Caco-2 (cell line): ENCODE measurements around the gene NWD2. TPM values are rescaled to one million over a fixed set of nuclear protein-coding genes. Genes with fewer than 3 reads are reported as not detected.

ENCODE experiments used
- BruUV-seq: library from RNA; stranded (reverse); fragments of 400-500 nt; replicated peaks from 2 replicates; lab custom pipeline; 2021; lab: Mats Ljungman, UMichigan
- CTCF ChIA-PET: fragments of 300-600 bp; sonication (Branson Sonifier 250); formaldehyde crosslinking; loops from one replicate; lab custom pipeline; 2022; ENCODE audit warnings: antibody characterized with exemption; lab: Charles Lee
- POLR2A ChIA-PET: fragments of 300-600 bp; sonication (Branson Sonifier 250); formaldehyde crosslinking; loops from one replicate; lab custom pipeline; 2022; ENCODE audit warnings: antibody characterized with exemption; lab: Charles Lee
- DNase-seq, 2 experiments: peaks; one replicate each; pipeline versions ENCODE4 v3.0.0 to v3.0.0-alpha.2; 2020 to 2022
- H3K27me3 ChIP-seq: replicated peaks from 2 replicates; pipeline ENCODE4 v1.6.0; 2011; ENCODE audit warnings: low read length; ENCODE audit not compliant: control insufficient read depth, insufficient read depth
- H3K36me3 ChIP-seq: 2 replicates; pipeline ENCODE4 v1.5.1; 2011; ENCODE audit warnings: low read length; ENCODE audit not compliant: control insufficient read depth, insufficient read depth
- H3K4me1 ChIP-seq: fragments of 250-450 bp; sonication (Bioruptor Pico); 2 replicates; pipeline ENCODE4 v1.5.1; 2020; ENCODE audit warnings: mild to moderate bottlenecking
- H3K4me3 ChIP-seq: 2 replicates; pipeline ENCODE4 v1.5.1; 2011; ENCODE audit warnings: low read depth, mild to moderate bottlenecking, control low read depth, low read length
- H3K9me3 ChIP-seq: fragments of 250-450 bp; sonication (Bioruptor Pico); 2 replicates; pipeline ENCODE4 v1.5.1; 2020; ENCODE audit warnings: mild to moderate bottlenecking, moderate library complexity
- H3K27ac Mint-ChIP-seq: one replicate; pipeline ENCODE4 v1.8.0; 2022; ENCODE audit warnings: mixed read lengths; ENCODE audit not compliant: unreplicated experiment
- H3K27me3 Mint-ChIP-seq: one replicate; pipeline ENCODE4 v1.8.0; 2022; ENCODE audit warnings: mixed read lengths; ENCODE audit not compliant: insufficient read depth, unreplicated experiment
- H3K36me3 Mint-ChIP-seq: one replicate; pipeline ENCODE4 v1.8.0; 2022; ENCODE audit warnings: mild to moderate bottlenecking, mixed read lengths; ENCODE audit not compliant: insufficient read depth, unreplicated experiment
- H3K4me1 Mint-ChIP-seq: one replicate; pipeline ENCODE4 v1.8.0; 2022; ENCODE audit warnings: low read depth, mixed read lengths; ENCODE audit not compliant: unreplicated experiment
- H3K4me3 Mint-ChIP-seq: one replicate; pipeline ENCODE4 v1.8.0; 2022; ENCODE audit warnings: mild to moderate bottlenecking, moderate library complexity, mixed read lengths; ENCODE audit not compliant: unreplicated experiment
- H3K9me3 Mint-ChIP-seq: one replicate; pipeline ENCODE4 v1.8.0; 2022; ENCODE audit warnings: mixed read lengths; ENCODE audit not compliant: unreplicated experiment
- CTCF ChIP-seq, 2 experiments: fragments of 200-600 bp in 1 of 2; IDR thresholded peaks; 1 replicate in 1 of 2; 2 replicates in 1 of 2; pipeline versions ENCODE4 v1.5.1 to v1.8.0; 2011 to 2022; ENCODE audit warnings: antibody characterized with exemption in 1 of 2, control low read depth in 1 of 2, inconsistent platforms in 1 of 2, low read depth in 1 of 2, low read length in 1 of 2, mild to moderate bottlenecking in 1 of 2, moderate library complexity in 1 of 2; ENCODE audit not compliant: insufficient read depth in 1 of 2, severe bottlenecking in 1 of 2, unreplicated experiment in 1 of 2
- intact Hi-C: fragments of 100-400 bp; cut with micrococcal nuclease; formaldehyde crosslinking; loops from one replicate; pipeline ENCODE4 v1.10.0; 2022; ENCODE audit not compliant: unreplicated experiment
- total RNA-seq: library from RNA; stranded (reverse); gene quantifications from 2 replicates; pipeline ENCODE4 v1.2.3, GENCODE V29; 2022

Gene NWD2
- total RNA-seq, 1 experiment from 2014 or later: not detected

GRCh38 chr4:37245391-37245954 lies 930 bp downstream of the NWD2 start:
- Histone ChIP-seq H3K4me3 (no peak overlapping the region), H3K9me3 (no peaks in the 10 kb centered on the region), H3K36me3 (no peaks in the 10 kb centered on the region), H3K4me1 (no peaks in the 10 kb centered on the region), H3K27me3 (no peaks in the 10 kb centered on the region; the same call in 1 of the 2 replicates)
- no TSS peak for BruUV-seq
- TF ChIP-seq CTCF (IDR thresholded peaks at IDR 0.05; ENCODE audit: insufficient read depth in 1 of 2, low read depth in 1 of 2, low read length in 1 of 2, severe bottlenecking in 1 of 2, unreplicated experiment in 1 of 2): no peak
- DNase-seq: no peak
- Mint-ChIP-seq H3K4me1 (no peaks in the 10 kb centered on the region), H3K9me3 (no peaks in the 10 kb centered on the region), H3K27ac (no peak overlapping the region), H3K27me3 (peaks cover 30% of the 10 kb centered on the region), H3K4me3 (peak overlapping the region; percentile 63), H3K36me3 (no peaks in the 10 kb centered on the region)
- intact Hi-C loops: no loop called here
- CTCF ChIA-PET: no interaction called here
- POLR2A ChIA-PET: no interaction called here

GRCh38 chr4:37246891-37247290 lies 2.3 kb downstream of the NWD2 start:
- H3K4me3 Mint-ChIP-seq: no peak overlapping the region
- Histone ChIP-seq H3K27me3 (no peaks in the 10 kb centered on the region; the same call in 1 of the 2 replicates), H3K4me3 (no peak overlapping the region), H3K36me3 (no peaks in the 10 kb centered on the region), H3K9me3 (no peaks in the 10 kb centered on the region), H3K4me1 (no peaks in the 10 kb centered on the region)
- CTCF ChIA-PET: no interaction called here
- BruUV-seq: no TSS peak
- no peak overlapping the region for H3K27ac Mint-ChIP-seq
- POLR2A ChIA-PET: no interaction called here
- DNase-seq: no peak
- no peaks in the 10 kb centered on the region for H3K4me1 Mint-ChIP-seq
- intact Hi-C loops: no loop called here
- H3K9me3 Mint-ChIP-seq: no peaks in the 10 kb centered on the region
- H3K36me3 Mint-ChIP-seq: no peaks in the 10 kb centered on the region
- peaks cover 29% of the 10 kb centered on the region for H3K27me3 Mint-ChIP-seq
- no peak for TF ChIP-seq CTCF (IDR thresholded peaks at IDR 0.05; ENCODE audit: insufficient read depth in 1 of 2, low read depth in 1 of 2, low read length in 1 of 2, severe bottlenecking in 1 of 2, unreplicated experiment in 1 of 2)

GRCh38 chr4:37258221-37258620 lies 13.7 kb downstream of the NWD2 start:
- no peaks in the 10 kb centered on the region for H3K36me3 Mint-ChIP-seq
- no peak overlapping the region for H3K4me3 Mint-ChIP-seq
- Histone ChIP-seq H3K36me3 (no peaks in the 10 kb centered on the region), H3K27me3 (no peaks in the 10 kb centered on the region), H3K9me3 (no peaks in the 10 kb centered on the region), H3K4me3 (no peak overlapping the region), H3K4me1 (no peaks in the 10 kb centered on the region)
- BruUV-seq: no TSS peak
- no peak overlapping the region for H3K27ac Mint-ChIP-seq
- no peak for DNase-seq
- intact Hi-C loops: no loop called here
- CTCF ChIA-PET: no interaction called here
- TF ChIP-seq CTCF (IDR thresholded peaks at IDR 0.05; ENCODE audit: insufficient read depth in 1 of 2, low read depth in 1 of 2, low read length in 1 of 2, severe bottlenecking in 1 of 2, unreplicated experiment in 1 of 2): no peak
- H3K27me3 Mint-ChIP-seq: peaks cover 22% of the 10 kb centered on the region
- H3K9me3 Mint-ChIP-seq: no peaks in the 10 kb centered on the region
- H3K4me1 Mint-ChIP-seq: no peaks in the 10 kb centered on the region
- POLR2A ChIA-PET: no interaction called here
